Erythroblast (primary cell): Measurements from ENCODE around the gene TPPP.

Experiments
- DNase-seq, 2 experiments: peaks; one replicate each; lab custom pipeline; 2025; lab: John Stamatoyannopoulos, UW
- GATA1 ChIP-seq: IDR thresholded peaks from 2 replicates; pipeline ENCODE4 v1.6.1; 2011; ENCODE audit warnings: low read depth, mild to moderate bottlenecking, control low read depth, low read length, moderate library complexity
- POLR2A ChIP-seq: IDR thresholded peaks from 2 replicates; pipeline ENCODE4 v1.6.1; 2011; ENCODE audit warnings: mild to moderate bottlenecking, low read length

Gene TPPP

DNA sequence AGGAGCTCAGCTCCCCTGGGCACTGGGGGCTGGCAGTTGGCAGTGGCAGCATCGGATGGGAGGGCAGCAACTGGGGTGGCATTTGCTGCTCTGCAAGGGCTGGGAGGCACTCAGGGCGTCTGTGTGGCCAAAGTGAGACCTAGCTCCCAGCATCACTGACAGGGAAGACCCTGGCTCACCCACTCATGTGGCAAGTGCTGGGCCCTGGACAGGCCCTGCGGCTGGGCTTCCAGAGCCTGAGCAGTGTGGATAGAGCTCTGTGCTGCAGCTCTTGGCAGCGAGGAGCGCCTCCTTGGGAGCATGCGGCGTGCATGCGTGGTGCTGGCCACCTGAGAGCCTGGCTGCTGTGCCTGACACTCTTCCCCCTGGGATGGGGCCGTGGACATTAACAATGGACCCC is 70.8 kb downstream of the TPPP start:
- TF ChIP-seq POLR2A, result no peak
- TF ChIP-seq GATA1, result no peak
- DNase-seq, result no peak

DNA sequence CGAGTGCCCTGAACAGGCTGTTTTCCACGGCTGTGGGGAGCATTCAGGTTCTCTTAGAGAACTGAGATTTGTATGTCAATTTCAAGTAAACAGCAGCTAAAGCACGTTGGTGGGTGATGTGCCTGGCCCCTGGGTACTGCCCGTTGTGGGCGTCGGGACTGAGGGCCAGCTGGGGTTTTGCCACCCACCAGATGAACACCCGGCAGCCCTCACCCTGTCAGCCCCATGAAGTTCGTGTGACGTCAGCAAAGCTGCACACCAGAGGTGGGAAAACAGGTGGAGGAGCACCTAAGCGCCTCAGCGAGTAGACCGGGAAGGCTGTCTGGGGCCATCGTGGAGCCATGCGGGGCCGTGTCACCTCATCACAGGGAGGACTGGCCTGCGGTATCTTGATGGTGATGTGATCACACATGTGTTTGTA is 71.8 kb downstream of the TPPP start:
- no peak for DNase-seq
- TF ChIP-seq GATA1 (no peak), POLR2A (no peak)

DNA sequence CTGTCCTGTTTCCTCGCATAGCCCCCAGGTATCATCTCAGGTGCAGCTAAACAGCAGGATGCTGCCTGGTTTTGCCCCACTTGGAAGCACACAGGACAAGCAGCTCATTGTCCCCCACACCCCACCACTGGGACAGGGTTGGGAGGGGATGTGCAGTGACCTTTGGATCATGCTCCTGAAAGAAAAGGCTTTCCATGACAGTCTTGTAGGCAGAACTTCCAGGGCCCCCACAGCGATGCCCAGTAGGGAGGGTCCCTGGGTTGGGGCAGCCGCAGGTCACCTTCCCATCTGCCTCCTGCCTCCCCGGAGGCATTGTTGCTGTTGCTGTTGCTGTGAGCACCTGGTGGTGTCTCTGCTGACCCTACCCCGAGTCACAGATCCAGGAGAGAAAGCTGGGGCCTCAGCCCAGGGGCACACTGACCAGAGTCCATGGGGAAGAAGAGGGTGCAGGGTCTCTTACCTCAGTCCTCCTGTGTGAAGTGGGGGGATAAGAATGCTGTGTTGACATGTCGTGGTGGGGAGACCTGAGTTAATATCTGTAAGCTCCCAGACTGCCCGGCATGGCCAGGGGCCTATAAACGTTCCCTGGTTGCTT is 72.5 kb downstream of the TPPP start:
- no peak for TF ChIP-seq POLR2A
- no peak for TF ChIP-seq GATA1
- DNase-seq, result no peak

DNA sequence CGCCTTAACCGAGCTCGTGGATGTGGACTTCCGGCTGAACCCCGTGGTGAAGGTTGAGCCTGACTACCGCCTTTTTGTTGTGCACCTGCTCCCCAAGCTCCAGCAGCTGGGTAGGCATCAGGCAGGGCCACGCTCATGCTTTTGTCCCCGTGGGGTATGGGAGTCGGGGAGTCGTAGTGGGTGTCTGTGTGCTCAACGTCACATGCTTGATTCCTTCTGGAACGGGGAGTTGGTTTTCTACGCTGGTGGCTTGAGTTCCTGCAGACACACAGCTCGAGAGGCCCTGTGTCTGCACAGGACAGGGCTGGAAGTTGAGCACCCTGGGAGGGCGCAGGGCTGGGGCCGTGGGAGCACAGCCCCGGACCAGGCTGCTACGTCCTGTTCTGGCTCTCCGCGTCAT is 73.0 kb downstream of the TPPP start:
- no peak for DNase-seq
- TF ChIP-seq GATA1 (no peak), POLR2A (no peak)

DNA sequence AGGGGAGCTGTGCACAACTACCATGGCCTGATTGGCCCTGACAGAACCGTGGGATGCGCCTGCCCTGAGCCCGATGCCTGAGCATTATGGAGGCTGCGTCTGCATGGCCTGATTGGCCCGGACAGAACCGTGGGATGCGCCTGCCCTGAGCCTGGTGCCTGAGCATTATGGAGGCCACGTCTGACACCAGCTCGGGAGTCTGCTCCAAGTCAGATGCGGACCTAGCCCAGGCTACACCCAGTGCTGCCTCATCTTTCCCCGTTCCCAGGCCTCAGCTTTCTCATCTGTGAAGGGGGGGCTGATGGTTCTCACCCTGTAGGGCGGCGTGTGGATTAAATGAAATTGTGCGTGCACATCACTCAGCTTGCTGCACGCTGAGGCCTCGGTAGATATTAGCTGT is 73.7 kb downstream of the TPPP start:
- TF ChIP-seq GATA1 (no peak), POLR2A (no peak)
- DNase-seq, result no peak

DNA sequence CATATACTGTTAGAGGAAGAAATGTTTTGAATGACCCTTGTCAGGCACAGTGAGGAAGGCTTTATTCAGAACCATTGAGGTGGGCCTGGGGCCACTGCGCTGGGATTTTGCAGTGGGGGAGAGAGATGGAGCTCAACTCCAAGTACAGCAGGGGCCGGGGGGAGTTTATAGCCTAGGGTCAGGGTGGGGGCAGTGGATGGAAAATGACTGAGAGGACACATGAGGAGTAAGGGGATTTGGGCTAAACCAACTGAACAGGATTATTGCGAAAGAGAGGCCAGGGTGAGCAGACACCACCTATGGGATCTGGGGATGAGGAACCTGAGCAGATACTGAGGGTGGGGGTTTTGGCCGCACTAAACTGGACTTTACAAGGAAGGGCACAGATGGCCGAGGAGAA is 74.7 kb downstream of the TPPP start:
- DNase-seq, result no peak
- no peak for TF ChIP-seq GATA1
- no peak for TF ChIP-seq POLR2A

DNA sequence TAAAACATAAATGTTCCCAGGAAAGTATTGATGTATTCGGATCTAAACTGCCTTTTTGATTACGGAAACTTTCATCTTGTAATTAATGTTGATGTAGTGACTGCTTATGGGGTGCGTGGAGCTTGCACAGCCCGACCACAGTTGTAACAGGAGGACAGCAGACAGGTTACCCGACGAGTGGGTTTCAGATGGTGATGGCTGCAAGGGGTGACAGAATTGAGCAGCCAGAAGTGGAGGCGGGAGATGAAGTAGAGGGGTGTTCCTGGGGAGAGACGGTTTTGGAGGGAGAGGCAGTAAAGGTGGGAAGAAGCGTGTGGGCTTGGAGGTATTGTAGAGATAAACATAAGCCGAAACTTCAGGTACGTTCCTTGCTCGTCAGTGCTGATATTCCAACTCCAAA is 75.3 kb downstream of the TPPP start:
- TF ChIP-seq POLR2A (no peak), GATA1 (no peak)

DNA sequence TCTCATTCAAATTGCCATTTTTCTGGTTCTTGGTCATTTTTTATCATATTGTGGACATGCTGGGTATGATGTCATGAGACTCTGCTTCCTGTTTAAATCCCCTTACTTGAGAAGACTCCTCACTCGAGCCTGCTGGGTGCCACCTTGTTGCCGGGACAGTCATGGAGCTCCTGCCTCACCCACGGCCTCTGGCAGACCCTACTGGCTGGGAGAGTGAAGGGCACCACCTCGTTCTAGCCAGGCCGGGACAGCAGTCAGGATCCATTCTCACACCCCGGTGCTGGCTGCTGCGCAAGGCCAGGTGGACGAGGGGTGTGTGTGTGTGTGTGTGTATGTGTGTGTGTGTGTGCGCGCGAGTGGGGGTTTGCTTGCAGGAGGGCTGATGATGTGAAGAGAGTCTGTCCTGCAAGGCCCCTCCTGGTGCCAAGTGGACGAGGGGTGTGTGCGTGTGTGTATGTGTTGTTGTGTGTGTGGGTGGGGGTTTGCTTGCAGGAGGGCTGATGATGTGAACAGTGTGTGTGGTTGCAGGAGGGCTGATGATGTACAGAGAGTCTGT is 76.6 kb downstream of the TPPP start:
- TF ChIP-seq POLR2A (no peak), GATA1 (no peak)
- no peak for DNase-seq

More for the DNA sequence above, 75.3 kb downstream of the TPPP start:
- no peak for DNase-seq

DNA sequence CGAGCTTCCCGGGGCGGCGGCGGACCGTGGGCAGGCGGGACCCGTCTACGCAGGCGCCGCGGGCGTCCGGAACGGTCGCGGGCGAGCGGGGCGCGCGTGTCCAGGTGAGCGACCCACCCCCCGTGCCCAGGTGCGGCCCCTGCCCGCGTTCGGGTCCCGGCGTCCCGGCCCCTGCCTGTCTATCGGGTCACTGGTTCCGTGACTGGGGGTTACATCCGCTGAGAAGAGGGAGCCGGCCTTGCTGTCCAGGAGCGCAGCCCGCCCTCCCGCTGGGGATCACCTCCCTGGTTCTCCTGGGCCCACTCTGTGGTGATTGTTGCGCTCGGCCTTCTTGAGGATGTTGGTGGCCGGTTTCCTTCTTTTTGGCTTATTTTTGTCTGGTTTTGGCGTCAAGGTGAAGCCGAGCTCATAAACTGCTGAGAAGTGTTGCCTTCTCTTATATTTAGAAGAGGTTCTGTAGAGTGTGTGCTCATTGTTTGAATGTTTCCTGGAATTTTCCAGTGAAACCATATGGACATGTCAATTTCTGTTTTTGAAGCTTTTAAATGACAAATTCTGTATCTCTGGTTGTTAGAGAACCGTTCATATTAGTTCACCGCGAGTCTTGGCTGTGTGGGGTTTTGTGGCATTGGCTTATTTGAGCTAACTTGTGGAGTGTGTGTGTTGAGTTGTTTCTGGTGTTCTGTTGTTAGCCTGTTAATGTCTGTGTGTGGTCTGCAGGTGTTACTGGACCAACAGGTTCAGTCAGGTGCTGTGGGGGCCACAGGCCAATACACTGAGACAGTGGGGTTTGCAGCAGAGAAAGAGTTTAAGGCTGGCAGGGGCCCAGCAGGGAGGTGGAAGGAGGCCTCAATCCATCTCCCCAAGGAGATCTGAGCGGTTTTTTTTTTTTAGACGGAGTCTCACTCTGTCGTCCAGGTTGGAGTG is 80.4 kb downstream of the TPPP start:
- DNase-seq, result peak; percentile 68 to 77
- TF ChIP-seq POLR2A (no peak), GATA1 (no peak)

DNA sequence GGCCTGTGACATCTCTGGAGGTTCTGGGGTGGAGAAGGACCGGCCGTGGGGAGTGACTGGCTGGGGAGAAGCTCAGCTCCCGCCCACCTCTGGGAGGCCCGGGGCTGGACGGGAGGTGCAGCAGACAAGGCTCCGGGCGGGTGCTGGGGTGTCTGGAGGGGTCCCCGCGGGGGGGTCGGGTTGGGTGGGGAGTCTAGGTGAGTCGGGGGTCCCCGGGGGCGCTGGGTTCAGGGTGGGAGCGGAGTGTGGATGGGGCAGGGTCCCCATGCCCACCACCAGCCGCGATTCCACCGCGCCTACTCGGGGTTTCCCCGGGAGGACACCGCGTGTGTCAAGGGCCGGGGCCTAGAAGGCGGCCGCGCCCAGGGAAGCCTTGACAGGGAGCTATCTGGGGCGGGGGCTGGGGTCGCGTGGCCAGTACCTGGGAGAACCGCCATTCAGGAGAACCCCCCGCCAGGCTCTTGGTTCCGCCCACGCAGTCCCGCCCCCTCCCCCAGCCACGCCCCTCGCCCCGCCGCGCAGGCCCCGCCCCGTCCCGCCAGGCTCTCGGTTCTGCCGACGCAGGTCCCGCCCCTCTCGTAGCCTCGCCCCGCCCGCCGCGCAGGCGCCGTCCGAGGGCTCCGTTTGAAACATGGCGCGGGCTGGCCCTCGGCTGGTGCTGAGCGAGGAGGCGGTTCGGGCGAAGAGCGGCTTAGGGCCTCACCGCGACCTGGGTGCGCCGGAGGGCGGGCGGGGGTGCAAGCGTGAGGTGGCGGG is 81.2 kb downstream of the TPPP start, which contains the start of gene CEP72:
Gene CEP72, plus strand, starts transcription at position 610 of the 756 bp plus-strand sequence. Its CDS starts 22 bp downstream, at position 632.
- DNase-seq, result peak; percentile 93 to 96
- no peak for TF ChIP-seq GATA1
- TF ChIP-seq POLR2A, result no peak

DNA sequence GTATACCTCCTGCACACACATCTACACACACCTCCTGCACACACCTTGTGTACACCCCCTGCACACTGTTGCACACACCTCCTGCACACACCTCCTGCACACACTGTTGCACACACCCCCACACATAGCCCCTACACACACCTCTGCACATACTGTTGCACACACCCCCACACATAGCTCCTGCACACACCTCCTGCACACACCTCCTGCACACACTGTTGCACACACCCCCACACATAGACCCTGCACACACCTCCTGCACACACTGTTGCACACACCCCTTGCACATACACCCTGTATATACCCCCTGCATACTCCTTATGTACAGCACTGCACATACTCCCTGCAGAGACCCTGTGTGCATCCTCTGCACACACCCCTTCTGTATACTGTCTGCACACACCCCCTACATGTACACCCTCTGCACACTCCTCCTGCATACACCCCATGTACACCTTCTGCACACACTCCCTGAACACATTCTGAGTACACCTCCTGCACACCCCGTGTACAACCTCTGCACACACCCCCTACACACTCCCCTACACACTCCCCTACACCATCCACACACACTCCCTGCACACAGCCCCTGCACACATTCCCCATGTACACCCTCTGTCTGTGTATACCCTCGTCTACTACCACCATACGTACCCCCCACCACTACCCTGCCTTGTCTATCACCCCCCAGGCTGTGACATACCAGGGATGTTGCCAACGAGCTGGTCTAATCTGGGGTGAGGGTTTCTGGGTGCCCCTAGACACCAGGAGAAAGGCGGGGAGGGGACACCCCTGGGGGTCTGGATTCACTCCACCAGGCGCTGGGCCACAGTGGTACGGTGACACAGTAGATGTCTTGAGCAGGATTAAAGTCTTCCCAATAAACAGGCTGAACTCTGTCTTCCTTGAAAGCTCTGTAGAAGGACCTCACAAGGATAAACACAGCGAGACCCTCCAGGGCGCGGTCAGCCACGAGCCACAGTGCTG is 82.1 kb downstream of the TPPP start:
- TF ChIP-seq POLR2A (no peak), GATA1 (no peak)
- no peak for DNase-seq

DNA sequence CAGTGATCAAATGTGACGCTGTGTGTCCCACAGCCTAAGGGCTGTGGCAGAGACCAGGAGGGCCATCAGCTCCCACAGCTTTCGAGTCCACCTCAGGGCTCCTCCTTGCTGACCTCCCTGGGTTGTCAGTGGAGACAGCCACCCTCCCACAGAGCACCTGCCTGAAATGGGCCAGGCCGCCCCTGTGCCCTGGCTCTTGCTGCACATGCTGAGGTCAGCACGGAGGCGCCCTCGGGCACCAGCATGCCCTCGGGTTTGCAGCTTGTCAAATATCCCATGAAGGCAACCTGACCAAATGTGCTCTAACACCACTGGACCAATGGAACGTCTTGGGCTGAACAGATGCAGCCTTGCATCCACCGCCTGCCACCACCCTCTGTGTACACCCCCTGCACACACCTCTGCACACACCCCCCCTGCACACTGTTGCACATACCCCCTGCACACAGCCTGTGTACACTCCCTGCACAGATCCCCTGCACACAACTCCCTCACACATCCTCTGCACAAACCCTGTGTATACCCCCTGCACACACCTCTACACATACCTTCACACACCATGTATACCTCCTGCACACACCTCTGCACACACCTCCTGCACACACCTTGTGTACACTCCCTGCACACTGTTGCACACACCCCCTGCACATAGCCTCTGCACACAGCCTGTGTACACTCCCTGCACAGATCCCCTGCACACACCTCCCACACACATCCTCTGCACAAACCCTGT is 83.0 kb downstream of the TPPP start:
- TF ChIP-seq GATA1, result no peak
- no peak for TF ChIP-seq POLR2A
- no peak for DNase-seq
